GM12891 (cell line): Measurements from ENCODE around the gene ENHO.

ENCODE experiments used
- PAX5 ChIP-seq: IDR thresholded peaks from 2 replicates; pipeline ENCODE4 v1.6.1; 2011; ENCODE audit warnings: low read length, moderate library complexity, mild to moderate bottlenecking; ENCODE audit not compliant: insufficient read depth, severe bottlenecking
- POLR2A ChIP-seq: IDR thresholded peaks from 2 replicates; pipeline ENCODE4 v1.6.1; 2011; ENCODE audit warnings: low read depth, low read length, control low read depth
- POLR2AphosphoS5 ChIP-seq: IDR thresholded peaks from 2 replicates; pipeline ENCODE4 v1.6.1; 2011; ENCODE audit warnings: low read depth, low read length, control low read depth
- POU2F2 ChIP-seq: IDR thresholded peaks from 2 replicates; pipeline ENCODE4 v1.6.1; 2011; ENCODE audit warnings: low read depth, mild to moderate bottlenecking, control low read depth, low read length, moderate library complexity
- SPI1 ChIP-seq: IDR thresholded peaks from 2 replicates; pipeline ENCODE4 v1.6.1; 2011; ENCODE audit warnings: low read depth, low read length, control low read depth
- TAF1 ChIP-seq: IDR thresholded peaks from 2 replicates; pipeline ENCODE4 v1.6.1; 2011; ENCODE audit warnings: low read depth, low read length, control low read depth

- TF ChIP-seq POLR2AphosphoS5 (no peak), POLR2A (no peak), PAX5 (no peak), POU2F2 (no peak), TAF1 (no peak), SPI1 (no peak)
These were observed 47.7 kb downstream of the ENHO start for GRCh38 chr9:34475097-34475496.
